ENCODE data around the gene ITGAX. TPM values are rescaled to one million over a fixed set of nuclear protein-coding genes. Genes with fewer than 3 reads are reported as not detected.
"Not testable (repeated sequence)": the region's sequence is repeated elsewhere in the genome, so short reads cannot be mapped to it uniquely, and the experiment has no call there.

The ITGAX gene
- total RNA-seq (2014; rRNA removed; shearing (Covaris generic)), result not detected in 2 replicates
- total RNA-seq (2022), result not detected in 2 replicates
- Bru-seq, nascent RNA, result percentile 3 among the genes with signal in this experiment
- not detected for BruChase-seq, experiment 1, labeled RNA remaining after a 6-hour chase
- BruChase-seq, experiment 2, labeled RNA remaining after a 2-hour chase, result percentile 10 among the genes with signal in this experiment
- long read RNA-seq, result 0 reads

- Histone ChIP-seq H3K4me2 (ENCODE audit: low read length) (no peak within 1 kb of the TSS), H3K9me2 (ENCODE audit: insufficient read depth, low read length) (no peaks in the 10 kb centered on the region), H3K36me3 (ENCODE audit: insufficient read depth, low read length) (no peaks in the 10 kb centered on the region), H3K79me2 (ENCODE audit: insufficient read depth, low read depth, low read length) (no peaks in the 10 kb centered on the region), H2AFZ (ENCODE audit: low read length) (no peak within 1 kb of the TSS), H3K9me3 (ENCODE audit: low read length) (no peaks in the 10 kb centered on the region), H3K27ac (ENCODE audit: low read depth, low read length, poor library complexity, severe bottlenecking) (no peak within 1 kb of the TSS), H3K4me3 (ENCODE audit: low read depth, low read length, poor library complexity, severe bottlenecking) (no peak within 1 kb of the TSS), H3K4me1 (ENCODE audit: insufficient read depth, low read length, poor library complexity, severe bottlenecking) (peaks cover 6% of the 10 kb centered on the region), H4K20me1 (ENCODE audit: insufficient read depth, low read length) (no peaks in the 10 kb centered on the region)
- no TSS peak for BruUV-seq (replicated peaks)
- DNase-seq (ENCODE audit: low spot score), result no peak
- intact Hi-C loops (cut with micrococcal nuclease; ENCODE audit: unreplicated experiment), result no loop called here
- CTCF ChIA-PET (ENCODE audit: unreplicated experiment), result no interaction called here
- POLR2A ChIA-PET, result no interaction called here
- TF ChIP-seq CTCF (conservative IDR thresholded peaks at IDR 0.05; ENCODE audit: low read length), result no peak
- TF ChIP-seq EZH2phosphoT487 (IDR thresholded peaks at IDR 0.05; ENCODE audit: borderline replicate concordance, low read depth, low read length), result no peak
These were observed at the start of gene ITGAX for GRCh38 chr16:31354394-31355291. ITGAX (plus strand) TSS chr16:31355176; CDS start chr16:31355255, 79 bp downstream.

DNA sequence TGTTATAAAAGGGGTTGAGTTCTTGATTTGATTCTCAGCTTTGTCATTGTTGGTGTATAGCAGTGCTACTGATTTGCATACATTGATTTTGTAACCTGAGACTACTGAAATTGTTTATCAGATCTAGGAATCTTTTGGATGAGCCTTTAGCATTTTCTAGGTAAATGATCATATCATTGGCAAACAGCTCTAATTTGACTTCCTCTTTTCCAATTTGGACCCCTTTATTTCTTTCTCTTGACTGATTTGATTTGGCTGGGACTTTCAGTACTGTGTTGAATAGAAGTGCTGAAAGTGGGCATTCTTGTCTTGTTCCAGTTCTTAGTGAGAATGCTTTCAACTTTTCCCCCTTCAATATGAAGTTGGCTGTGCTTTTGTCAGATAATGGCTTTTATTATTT is 49.8 kb upstream of the ITGAX start:
- Histone ChIP-seq H3K79me2 (ENCODE audit: insufficient read depth, low read depth, low read length) (no peaks in the 10 kb centered on the region), H3K9me3 (ENCODE audit: low read length) (no peaks in the 10 kb centered on the region), H4K20me1 (ENCODE audit: insufficient read depth, low read length) (no peaks in the 10 kb centered on the region), H3K4me1 (ENCODE audit: insufficient read depth, low read length, poor library complexity, severe bottlenecking) (no peaks in the 10 kb centered on the region), H2AFZ (ENCODE audit: low read length) (no peak overlapping the region), H3K9me2 (ENCODE audit: insufficient read depth, low read length) (no peaks in the 10 kb centered on the region), H3K36me3 (ENCODE audit: insufficient read depth, low read length) (no peaks in the 10 kb centered on the region), H3K4me2 (ENCODE audit: low read length) (no peak overlapping the region), H3K4me3 (ENCODE audit: low read depth, low read length, poor library complexity, severe bottlenecking) (no peak overlapping the region), H3K27ac (ENCODE audit: low read depth, low read length, poor library complexity, severe bottlenecking) (no peak overlapping the region)
- TF ChIP-seq EZH2phosphoT487 (IDR thresholded peaks at IDR 0.05; ENCODE audit: borderline replicate concordance, low read depth, low read length) (no peak), CTCF (conservative IDR thresholded peaks at IDR 0.05; ENCODE audit: low read length) (no peak)
- ChIA-PET POLR2A (no interaction called here), CTCF (ENCODE audit: unreplicated experiment) (no interaction called here)
- no peak for DNase-seq (ENCODE audit: low spot score)
- intact Hi-C loops (cut with micrococcal nuclease; ENCODE audit: unreplicated experiment), result no loop called here
- no TSS peak for BruUV-seq (replicated peaks)

- intact Hi-C loops (cut with micrococcal nuclease; ENCODE audit: unreplicated experiment); H3K27ac ChIP-seq (ENCODE audit: low read depth, low read length, poor library complexity, severe bottlenecking); H3K9me3 ChIP-seq (ENCODE audit: low read length); H3K4me2 ChIP-seq (ENCODE audit: low read length); H3K9me2 ChIP-seq (ENCODE audit: insufficient read depth, low read length); H3K4me3 ChIP-seq (ENCODE audit: low read depth, low read length, poor library complexity, severe bottlenecking); H2AFZ ChIP-seq (ENCODE audit: low read length); H3K79me2 ChIP-seq (ENCODE audit: insufficient read depth, low read depth, low read length); CTCF ChIA-PET (ENCODE audit: unreplicated experiment); H3K4me1 ChIP-seq (ENCODE audit: insufficient read depth, low read length, poor library complexity, severe bottlenecking); H4K20me1 ChIP-seq (ENCODE audit: insufficient read depth, low read length); DNase-seq (ENCODE audit: low spot score); H3K36me3 ChIP-seq (ENCODE audit: insufficient read depth, low read length); BruUV-seq (replicated peaks); POLR2A ChIA-PET: not testable (repeated sequence)
These were observed 46.6 kb upstream of the ITGAX start for GRCh38 chr16:31308381-31308780.
